GM19035 (cell line): ENCODE results near the gene ZWILCH.

Source experiments
- ATAC-seq: cut with Tn5 transposase; IDR thresholded peaks from one replicate; pipeline ENCODE4 v1.9.1; 2021; ENCODE audit not compliant: unreplicated experiment

The ZWILCH gene

DNA sequence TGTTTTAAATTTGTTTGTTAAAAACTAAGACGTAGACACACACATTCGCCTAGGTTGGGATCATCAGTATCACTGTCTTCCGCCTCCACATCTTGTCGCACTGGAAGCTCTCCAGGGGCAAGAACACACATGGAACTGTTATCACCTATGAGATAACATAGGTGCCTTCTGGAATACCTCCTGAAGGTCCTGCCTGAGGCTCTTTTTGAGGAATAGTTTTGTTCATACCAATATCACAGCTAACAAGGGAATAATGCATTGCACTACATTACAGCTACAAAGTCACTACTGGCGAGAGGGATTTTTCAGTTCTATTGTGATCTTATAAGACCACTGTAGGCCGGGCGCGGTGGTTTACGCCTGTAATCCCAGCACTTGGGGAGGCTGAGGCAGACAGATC is 29.9 kb downstream of the ZWILCH start:
- ATAC-seq, result no peak

DNA sequence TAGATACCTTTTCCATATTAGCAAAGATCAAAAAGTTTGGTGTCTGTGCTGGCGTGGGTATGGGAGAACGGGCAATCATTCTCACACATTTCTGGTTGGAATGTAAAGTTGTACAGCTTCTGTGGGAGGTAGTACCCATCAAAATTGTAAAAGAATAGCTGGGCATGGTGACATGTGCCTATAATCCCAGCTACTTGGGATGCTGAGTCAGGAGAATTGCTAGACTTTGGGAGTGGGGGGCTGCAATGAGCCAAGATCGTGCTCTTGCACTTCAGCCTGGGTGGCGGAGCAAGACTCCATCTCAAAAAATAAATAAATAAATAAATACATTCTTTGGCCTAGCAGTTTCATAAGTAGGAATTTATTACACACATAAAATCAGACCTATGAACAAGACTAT is 37.8 kb downstream of the ZWILCH start:
- no peak for ATAC-seq

DNA sequence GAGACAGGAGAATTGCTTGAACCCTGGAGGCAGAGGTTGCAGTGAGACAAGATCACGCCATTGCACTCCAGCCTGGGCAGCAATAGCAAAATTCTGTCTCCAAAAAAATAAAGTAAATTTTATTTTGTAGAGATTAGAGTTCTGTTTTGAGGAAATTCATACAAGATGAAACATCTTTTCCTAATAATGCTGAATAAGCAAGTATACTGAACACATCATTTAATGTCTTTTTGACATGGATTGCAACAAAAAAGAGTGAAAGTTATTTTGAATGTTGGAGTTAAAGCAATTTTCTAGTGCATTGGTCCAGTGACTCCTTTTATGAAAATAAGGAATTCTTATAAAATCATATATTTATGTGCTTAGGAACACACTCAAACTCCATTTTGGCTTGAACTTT is 40.1 kb downstream of the ZWILCH start:
- no peak for ATAC-seq

GRCh38 chr15:66555685-66556084 is 50.6 kb downstream of the ZWILCH start:
- ATAC-seq, result no peak

GRCh38 chr15:66558271-66558670 is 53.1 kb downstream of the ZWILCH start:
- no peak for ATAC-seq

DNA sequence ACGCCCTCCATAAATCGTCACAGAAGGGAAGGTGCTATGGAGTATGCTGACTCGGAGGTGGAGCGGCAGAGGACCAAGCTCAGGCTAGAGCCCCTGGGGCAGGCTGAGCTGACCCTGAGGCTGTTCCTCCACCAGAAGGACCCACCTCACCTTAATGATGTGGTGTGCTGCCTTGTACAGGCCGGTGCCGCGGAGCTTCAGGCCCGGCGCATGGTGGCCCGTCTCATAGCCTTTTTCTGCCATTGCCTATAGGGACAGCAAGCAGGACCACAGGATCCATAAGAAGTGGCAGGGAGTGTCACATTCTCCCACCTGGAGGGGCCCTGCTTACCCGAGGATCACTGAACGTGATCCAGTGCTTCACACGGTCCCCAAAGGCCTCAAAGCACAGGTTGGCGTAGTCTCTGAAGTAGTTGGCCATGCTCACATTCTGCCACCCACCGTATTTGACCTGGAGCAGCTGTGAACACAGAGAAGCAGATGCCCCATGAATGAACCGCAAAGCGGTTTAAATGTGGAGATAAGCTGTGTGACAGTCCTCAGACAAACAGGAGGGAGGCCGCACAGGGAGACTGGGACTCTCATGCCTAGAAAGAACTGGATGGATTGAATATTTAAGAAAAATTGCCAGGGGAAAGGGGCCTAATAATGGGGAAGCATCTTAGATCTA is 55.9 kb downstream of the ZWILCH start:
- ATAC-seq, result no peak

DNA sequence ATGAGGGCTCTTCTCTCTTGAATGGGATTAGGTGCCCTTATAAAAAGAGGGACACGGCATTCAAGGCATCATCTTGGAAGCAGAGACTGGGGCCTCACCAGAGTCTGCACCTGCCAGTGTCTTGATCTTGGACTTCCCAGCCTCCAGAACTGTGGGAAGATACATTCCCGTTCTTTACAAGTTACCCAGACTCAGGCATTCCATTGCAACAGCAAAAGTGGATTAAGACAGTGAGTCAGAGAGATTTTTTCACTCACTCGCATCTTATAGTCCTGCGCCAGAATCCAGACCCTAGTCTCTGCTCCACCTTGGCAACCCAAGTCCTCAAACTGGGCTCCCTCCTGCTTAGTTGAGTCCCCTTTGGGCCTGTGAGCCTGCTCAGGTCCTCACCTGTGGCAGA is 58.0 kb downstream of the ZWILCH start:
- ATAC-seq, result no peak

GRCh38 chr15:66563566-66564110 is 58.5 kb downstream of the ZWILCH start:
- ATAC-seq, result no peak

DNA sequence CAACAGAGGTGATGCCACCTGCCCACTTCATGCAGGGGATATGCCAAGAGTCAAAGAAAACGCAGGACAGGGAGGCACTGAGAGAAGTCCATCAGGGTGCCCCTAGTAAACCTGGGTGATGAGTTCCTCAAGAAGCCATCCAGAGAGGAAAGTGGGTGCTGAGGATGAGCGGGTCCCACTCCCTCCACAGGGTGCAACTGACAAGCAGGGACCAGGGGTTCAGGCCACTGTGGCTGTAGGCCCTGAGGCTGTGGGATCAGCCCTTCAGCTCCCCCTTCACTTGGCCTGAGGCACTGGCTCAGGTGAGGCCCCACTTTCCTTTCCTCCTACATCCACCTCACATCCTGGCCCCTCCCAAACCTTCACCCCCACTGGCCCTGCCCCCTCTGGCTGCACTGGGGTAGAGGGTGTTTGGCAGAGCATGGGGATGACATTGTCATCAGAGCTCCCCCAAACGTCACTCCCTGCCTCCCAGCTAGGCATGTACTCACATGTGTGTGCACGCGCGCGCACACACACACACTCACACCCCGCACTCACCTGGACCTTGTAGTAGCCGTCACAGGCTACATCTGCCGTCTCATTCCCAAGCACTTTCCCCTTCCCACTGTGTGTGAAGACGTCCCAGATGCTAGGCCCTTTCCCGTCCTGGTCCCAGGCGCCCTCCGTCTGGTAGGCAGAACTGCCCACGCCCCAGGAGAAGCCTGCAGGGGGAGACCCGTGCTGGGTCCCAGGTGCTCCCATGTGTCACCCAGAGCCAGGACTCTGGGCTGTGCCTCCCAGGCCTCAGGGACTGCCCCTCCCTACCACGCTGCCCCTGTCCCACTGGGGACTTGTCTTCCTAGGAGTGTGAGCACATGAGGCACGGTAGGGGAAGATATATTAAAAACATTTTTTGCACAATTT is 59.3 kb downstream of the ZWILCH start:
- ATAC-seq, result no peak

GRCh38 chr15:66565141-66565641 is 60.1 kb downstream of the ZWILCH start:
- no peak for ATAC-seq

- ATAC-seq, result no peak
Measured at GRCh38 chr15:66565741-66566144, 60.6 kb downstream of the ZWILCH start, which contains the start of gene LCTL. TSS of gene LCTL (minus strand) at chr15:66565998. CDS start at chr15:66565365, 633 bp downstream.

DNA sequence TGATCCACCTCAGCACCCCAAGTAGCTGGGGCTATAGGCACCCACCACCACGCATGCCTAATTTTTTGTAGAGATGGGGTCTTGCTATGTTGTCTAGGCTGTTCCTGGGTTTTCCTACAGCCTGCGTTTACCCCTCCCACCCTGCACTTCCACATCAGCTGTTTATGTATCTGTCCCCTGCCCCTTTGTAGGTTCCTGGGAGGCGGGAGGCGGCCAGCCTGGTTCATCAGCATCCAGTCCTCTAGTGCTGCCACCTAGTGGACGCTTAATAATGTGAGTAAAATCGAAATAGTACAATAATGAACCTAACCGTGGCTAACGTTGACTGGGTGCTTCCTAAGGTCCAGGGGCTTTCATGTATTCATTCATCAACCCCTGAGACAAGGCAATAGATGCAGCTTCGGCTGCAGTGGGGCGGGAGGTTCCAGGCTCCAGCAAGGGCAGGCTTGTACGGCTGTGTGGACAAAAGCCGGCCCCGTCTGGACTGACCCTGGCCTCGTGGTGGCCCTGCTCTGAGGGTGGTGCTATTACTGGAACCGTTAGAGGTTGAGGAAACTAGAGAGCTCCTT is 61.9 kb downstream of the ZWILCH start:
- ATAC-seq, result no peak

- ATAC-seq, result no peak
Measured at GRCh38 chr15:66567897-66568296, 62.8 kb downstream of the ZWILCH start.

GRCh38 chr15:66569461-66570137 is 64.5 kb downstream of the ZWILCH start:
- ATAC-seq, result no peak

GRCh38 chr15:66570327-66570726 is 65.2 kb downstream of the ZWILCH start:
- ATAC-seq, result no peak

DNA sequence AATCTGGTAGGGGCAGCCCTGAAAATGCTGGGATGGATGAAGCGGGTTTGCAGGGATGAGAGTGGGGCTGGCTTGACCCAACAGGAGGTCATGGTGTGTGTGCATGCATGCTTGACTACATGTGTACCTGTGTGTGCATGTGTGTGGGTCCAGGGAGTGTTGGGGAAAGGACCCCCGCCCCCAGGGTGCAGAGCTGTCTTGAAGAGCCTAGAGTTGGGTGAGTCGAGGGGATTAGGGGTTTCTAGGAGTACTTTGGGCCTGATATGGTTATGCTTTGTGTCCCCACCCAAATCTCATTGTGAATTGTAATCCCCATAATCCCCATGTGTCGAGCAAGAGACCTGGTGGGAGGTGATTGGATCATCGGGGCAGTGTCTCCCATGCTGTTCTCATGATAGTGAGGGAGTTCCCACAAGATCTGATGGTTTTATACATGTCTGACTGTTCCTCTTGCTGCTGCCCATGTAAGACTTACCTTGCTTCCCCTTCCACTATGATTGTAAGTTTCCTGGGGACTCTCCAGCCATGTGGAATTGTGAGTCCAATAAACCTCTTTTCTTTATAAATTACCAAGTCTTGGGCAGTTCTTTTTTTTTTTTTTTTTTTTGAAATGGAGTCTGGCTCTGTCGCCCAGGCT is 65.8 kb downstream of the ZWILCH start:
- ATAC-seq, result no peak

GRCh38 chr15:66572146-66572545 is 67.0 kb downstream of the ZWILCH start:
- ATAC-seq, result no peak

GRCh38 chr15:66573348-66573718 is 68.2 kb downstream of the ZWILCH start:
- no peak for ATAC-seq

DNA sequence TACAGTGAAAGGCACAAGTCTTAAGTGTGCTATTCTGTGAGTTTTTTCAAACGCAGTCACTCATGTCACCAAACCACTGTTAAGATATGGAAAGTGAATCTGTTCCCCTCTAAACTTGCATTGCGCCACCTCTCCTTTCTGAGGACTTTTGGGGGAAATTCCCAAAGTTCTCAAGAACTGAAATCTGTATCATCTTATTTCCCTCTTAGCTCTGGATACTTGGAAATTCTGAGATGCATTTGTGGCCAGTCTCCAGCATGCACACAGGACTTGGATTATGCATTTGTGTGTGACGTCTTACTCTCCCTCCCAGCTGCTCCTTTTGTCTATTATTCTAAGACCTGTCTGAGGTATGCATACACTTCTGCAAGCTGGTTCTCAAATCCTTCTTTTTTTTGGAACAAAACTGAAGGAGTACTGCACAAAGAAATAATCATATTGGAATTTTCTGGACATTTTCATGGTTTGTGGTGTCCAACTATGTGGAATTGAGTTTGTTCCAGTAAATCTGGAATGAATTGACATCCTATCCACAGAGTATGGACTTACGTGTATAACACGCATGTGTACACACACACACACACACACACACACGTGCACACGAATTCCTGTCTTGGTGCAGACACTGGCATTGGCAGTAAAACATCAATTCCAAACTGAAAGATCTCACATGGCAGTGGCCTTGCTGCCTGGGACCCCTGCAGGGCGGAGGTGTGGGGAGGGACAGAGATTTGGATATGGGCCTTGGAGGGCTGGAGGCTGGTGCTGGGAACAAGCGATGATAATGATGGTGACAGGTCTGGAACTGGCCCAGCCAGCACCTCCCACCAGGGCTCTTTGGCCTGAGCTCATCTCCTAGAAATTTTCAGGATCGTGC is 68.8 kb downstream of the ZWILCH start:
- ATAC-seq, result no peak

DNA sequence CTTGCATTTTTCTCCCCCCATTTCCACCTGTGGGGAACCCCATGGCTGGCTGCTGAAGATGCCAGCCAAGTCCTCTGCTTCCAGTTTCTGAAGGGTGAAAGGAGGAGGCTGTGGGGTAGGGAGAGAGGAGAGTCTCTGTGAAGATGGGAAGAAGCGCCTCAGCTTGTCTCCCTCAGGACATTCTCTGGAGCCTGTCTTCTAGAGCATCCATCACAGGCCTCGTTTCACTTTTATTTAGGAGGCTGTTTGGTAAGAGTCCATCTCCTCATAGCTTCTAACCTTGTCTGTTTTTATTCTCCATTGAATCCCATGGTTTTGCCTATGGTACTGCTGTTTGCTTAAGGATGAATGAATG is 69.4 kb downstream of the ZWILCH start:
- ATAC-seq, result no peak
